ENCODE results near the gene RRAGD. TPM values are rescaled to one million over a fixed set of nuclear protein-coding genes. Genes with fewer than 3 reads are reported as not detected.

The RRAGD gene
- polyA plus RNA-seq, 1 of the 3 experiments (the other 2 are of a cell fraction) = 0.07 TPM

GRCh38 chr6:89415185-89415584 lies 3.1 kb upstream of the RRAGD start:
- Histone ChIP-seq H3K36me3 (replicated peaks in 1 of 2; ENCODE audit: control insufficient read depth in 1 of 2, insufficient read depth in 2 of 2, low read length in 1 of 2) (no peaks in the 10 kb centered on the region), H3K9me3 (no peaks in the 10 kb centered on the region), H3K9me2 (no peaks in the 10 kb centered on the region), H3K79me2 (ENCODE audit: insufficient read depth) (no peaks in the 10 kb centered on the region), H3F3A (replicated peaks; ENCODE audit: insufficient read depth) (peaks cover 8% of the 10 kb centered on the region), H3K4me3 (ENCODE audit: low read depth in 2 of 2, low read length in 1 of 2) (no peak overlapping the region), H4K20me1 (ENCODE audit: insufficient read depth) (no peaks in the 10 kb centered on the region), H3K4me2 (no peak overlapping the region), H3K27me3 (ENCODE audit: insufficient read depth) (peaks cover 36% of the 10 kb centered on the region; the same call in 1 of the 2 replicates), H3K4me1 (ENCODE audit: control insufficient read depth in 1 of 2, insufficient read depth in 2 of 2, low read depth in 1 of 2, low read length in 1 of 2) (peaks cover 0 to 12% of the 10 kb centered on the region in 2 experiments; a peak in 1 of 4 replicates), H3K9ac (no peak overlapping the region), H3K27ac (ENCODE audit: low read depth in 2 of 2, low read length in 1 of 2) (no peak overlapping the region), H2AFZ (ENCODE audit: low read depth) (no peak overlapping the region)
- CTCF ChIA-PET = interaction anchor here (0.9 to 10.6 kb wide), 3 partner anchors 17 to 176 kb away, joined by 4 to 70 read pairs (median 34); no protein-coding TSS in a partner anchor
- POLR2A ChIA-PET = no interaction called here
- TF ChIP-seq SMC3 (IDR thresholded peaks at IDR 0.05; ENCODE audit: low read depth, low read length) (no peak), GATA2 (CRISPR knock-in tag; IDR thresholded peaks at IDR 0.05) (no peak), ELF1 (IDR thresholded peaks at IDR 0.05) (no peak), RAD21 (IDR thresholded peaks at IDR 0.05; ENCODE audit: low read length) (no peak), SIN3A (IDR thresholded peaks at IDR 0.05; ENCODE audit: borderline replicate concordance, low read depth, low read length) (no peak), EP300 (IDR thresholded peaks at IDR 0.05; ENCODE audit: borderline replicate concordance in 1 of 2, low read depth in 1 of 2, low read length in 1 of 2) (no peak), FOXM1 (IDR thresholded peaks at IDR 0.05; ENCODE audit: low read depth) (no peak), EZH2phosphoT487 (IDR thresholded peaks at IDR 0.05; ENCODE audit: borderline replicate concordance, low read depth) (no peak)
- DNase-seq = no peak
- 54% methylated on average over 2 of the region's 2 CpGs for WGBS (ENCODE audit: low lambda C conversion rate)

DNA sequence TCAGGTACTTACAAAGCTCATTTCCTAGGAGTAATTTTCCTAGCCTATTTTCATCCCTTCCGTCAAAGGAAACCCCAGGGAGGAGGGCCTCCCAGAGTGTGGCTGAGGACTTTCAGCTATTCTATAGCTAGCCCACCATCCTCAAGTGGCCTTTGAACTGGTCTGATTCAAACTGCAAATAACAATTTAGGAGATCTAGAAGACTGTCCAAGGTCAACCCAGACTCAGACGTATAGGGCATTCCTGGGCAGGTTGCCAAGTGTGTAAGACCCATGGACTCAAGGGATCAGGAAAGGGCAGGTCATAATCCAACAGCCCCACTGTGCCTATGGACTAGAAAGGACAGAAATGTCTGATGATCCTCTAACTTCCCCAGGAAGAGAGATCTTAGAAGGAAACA lies 2.1 kb upstream of the RRAGD start:
- H3K27me3 ChIP-seq (ENCODE audit: insufficient read depth) = peaks cover 40% of the 10 kb centered on the region; the same call in 1 of the 2 replicates

More for the DNA sequence above, 2.1 kb upstream of the RRAGD start:
- Histone ChIP-seq H3K4me2 (no peak overlapping the region), H3K9me3 (no peaks in the 10 kb centered on the region), H3K4me3 (ENCODE audit: low read depth in 2 of 2, low read length in 1 of 2) (no peak overlapping the region), H3K9ac (no peak overlapping the region), H2AFZ (ENCODE audit: low read depth) (no peak overlapping the region), H3F3A (replicated peaks; ENCODE audit: insufficient read depth) (peaks cover 8% of the 10 kb centered on the region), H3K27ac (ENCODE audit: low read depth in 2 of 2, low read length in 1 of 2) (no peak overlapping the region), H3K4me1 (ENCODE audit: control insufficient read depth in 1 of 2, insufficient read depth in 2 of 2, low read depth in 1 of 2, low read length in 1 of 2) (peaks cover 0 to 12% of the 10 kb centered on the region in 2 experiments; a peak in 1 of 4 replicates), H3K36me3 (replicated peaks in 1 of 2; ENCODE audit: control insufficient read depth in 1 of 2, insufficient read depth in 2 of 2, low read length in 1 of 2) (no peaks in the 10 kb centered on the region), H4K20me1 (ENCODE audit: insufficient read depth) (no peaks in the 10 kb centered on the region), H3K79me2 (ENCODE audit: insufficient read depth) (no peaks in the 10 kb centered on the region), H3K9me2 (no peaks in the 10 kb centered on the region)
- ChIA-PET POLR2A (no interaction called here), CTCF (interaction anchor here (1.0 to 10.6 kb wide), 3 partner anchors 18 to 46 kb away, joined by 3 to 70 read pairs (median 34); no protein-coding TSS in a partner anchor)
- no peak for DNase-seq
- TF ChIP-seq ZBTB33 (IDR thresholded peaks at IDR 0.05; ENCODE audit: borderline replicate concordance, low read depth) (no peak), NRF1 (IDR thresholded peaks at IDR 0.05; ENCODE audit: low read depth, low read length) (no peak), NFIC (IDR thresholded peaks at IDR 0.05; ENCODE audit: borderline replicate concordance) (no peak), TEAD4 (IDR thresholded peaks at IDR 0.05; ENCODE audit: borderline replicate concordance, insufficient read depth) (no peak), RCOR1 (IDR thresholded peaks at IDR 0.05; ENCODE audit: low read length) (no peak), EP300 (IDR thresholded peaks at IDR 0.05; ENCODE audit: borderline replicate concordance in 1 of 2, low read depth in 1 of 2, low read length in 1 of 2) (no peak)
- WGBS (ENCODE audit: low lambda C conversion rate) = 25% methylated on average over 2 of the region's 2 CpGs
